HG03097 (cell line): ENCODE data around the gene CYP4F2.
"Not testable (repeated sequence)": the region's sequence is repeated elsewhere in the genome, so short reads cannot be mapped to it uniquely, and the experiment has no call there.

Experiments
- ATAC-seq: cut with Tn5 transposase; IDR thresholded peaks from one replicate; pipeline ENCODE4 v1.9.1; 2021; ENCODE audit not compliant: unreplicated experiment, low FRiP score

CYP4F2 gene, protein sequence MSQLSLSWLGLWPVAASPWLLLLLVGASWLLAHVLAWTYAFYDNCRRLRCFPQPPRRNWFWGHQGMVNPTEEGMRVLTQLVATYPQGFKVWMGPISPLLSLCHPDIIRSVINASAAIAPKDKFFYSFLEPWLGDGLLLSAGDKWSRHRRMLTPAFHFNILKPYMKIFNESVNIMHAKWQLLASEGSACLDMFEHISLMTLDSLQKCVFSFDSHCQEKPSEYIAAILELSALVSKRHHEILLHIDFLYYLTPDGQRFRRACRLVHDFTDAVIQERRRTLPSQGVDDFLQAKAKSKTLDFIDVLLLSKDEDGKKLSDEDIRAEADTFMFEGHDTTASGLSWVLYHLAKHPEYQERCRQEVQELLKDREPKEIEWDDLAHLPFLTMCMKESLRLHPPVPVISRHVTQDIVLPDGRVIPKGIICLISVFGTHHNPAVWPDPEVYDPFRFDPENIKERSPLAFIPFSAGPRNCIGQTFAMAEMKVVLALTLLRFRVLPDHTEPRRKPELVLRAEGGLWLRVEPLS

DNA sequence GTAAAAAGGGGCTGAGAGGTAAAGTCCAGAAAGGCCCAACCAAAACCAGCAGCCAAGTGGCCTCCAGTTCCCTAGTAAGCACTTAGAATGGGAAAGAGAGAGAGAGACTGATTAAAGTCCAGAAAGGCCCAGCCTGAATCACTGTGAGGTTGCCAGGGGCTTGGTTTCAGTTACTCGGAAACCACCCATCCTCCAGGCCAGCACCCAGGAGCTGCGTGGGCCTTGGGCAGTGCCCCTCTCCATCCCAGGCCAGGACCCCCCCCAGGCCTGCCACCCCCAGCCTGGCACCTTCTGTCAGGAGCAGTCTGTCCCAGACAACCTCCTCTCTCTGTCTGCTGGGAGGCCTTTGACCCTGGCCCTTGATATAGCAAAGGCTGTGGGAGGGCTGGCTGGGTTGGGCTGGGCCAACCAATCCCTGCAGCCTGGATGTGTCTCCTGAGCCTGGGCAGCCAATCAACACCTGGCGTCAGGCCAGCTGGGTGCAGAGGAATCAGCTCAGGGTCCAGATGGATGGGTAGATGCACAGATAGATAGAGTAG lies at the start of gene CYP4F2:
Gene CYP4F2, minus strand, starts transcription at position 337 of the 539 bp plus-strand sequence. CDS start 463 bp downstream, outside the sequence.
- no peak for ATAC-seq

DNA sequence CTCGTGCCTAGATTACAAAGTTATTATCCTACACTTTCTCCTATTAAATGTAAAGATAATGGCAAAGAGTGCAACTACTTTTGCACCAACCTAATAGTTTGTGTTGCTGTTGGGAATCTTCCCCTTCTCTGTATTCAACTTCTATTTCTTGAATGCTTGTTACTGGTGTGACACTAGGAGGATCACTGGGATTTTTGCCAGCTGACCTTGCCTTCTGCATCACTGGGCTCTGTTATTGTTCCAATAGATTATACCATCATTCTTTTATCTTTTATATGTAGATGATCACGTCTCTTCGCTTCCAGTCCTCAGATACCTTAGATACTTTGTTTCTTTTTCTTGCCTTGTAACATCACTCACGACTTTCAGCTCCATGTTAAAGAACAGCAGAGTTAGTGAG lies 47.4 kb upstream of the CYP4F2 start:
- no peak for ATAC-seq

DNA sequence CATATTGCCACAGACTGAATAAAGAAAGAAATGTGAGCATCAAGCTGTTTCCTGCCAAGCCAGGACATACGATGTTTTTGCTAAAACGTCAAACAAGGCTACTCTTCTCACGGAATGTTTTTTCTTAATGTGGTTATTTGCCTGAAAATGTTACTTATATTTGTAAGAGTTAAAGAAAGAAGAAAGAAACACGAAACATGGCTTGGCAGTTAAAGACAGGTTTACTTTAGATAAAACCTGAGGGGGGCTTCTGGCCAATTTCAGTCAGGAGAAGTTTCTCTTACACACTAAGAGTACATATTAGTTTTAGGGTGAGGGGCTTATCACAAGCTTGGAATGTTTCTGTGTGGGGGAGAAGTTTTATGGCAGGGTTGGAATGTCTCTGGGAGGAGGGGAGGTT lies 46.5 kb upstream of the CYP4F2 start:
- no peak for ATAC-seq

DNA sequence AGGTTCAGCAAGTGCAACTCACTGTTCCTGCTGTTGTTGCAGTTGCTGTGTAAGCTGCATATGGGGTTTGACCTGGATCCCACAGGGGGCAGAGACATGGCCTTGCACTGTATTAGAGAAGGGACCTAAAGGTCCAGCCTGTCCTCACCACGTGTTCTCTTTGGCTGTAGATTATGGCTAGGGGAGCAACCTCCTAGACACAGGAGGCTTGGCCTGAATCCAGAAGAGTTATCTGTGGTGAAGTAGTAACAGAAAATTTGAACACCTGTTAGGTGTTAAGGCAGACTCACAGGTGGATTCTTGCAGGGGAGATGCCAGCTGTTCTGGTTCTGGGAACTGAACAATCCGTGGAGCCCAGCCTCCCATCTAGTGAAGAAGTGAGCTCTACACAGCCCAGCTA lies 39.9 kb upstream of the CYP4F2 start:
- no peak for ATAC-seq

DNA sequence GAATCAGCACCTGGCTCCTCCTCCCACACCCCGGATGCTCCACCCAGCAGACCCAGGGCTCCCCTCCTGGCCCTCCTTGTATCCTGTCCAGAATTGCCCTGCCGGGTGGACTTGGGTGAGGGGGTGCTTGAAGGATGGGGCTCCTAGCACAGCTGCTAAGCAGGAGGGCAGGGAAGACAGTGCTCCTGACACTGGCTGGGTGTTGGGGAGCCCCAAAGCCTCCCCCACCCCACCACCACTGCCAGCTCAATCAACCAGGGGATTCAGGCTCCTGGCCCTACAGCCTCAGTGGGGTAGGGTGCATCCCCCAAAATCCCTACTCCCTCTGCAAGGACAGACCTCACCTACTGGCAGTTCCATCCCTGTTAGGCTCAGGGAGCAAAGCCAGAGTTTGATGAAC lies 39.1 kb upstream of the CYP4F2 start:
- no peak for ATAC-seq

DNA sequence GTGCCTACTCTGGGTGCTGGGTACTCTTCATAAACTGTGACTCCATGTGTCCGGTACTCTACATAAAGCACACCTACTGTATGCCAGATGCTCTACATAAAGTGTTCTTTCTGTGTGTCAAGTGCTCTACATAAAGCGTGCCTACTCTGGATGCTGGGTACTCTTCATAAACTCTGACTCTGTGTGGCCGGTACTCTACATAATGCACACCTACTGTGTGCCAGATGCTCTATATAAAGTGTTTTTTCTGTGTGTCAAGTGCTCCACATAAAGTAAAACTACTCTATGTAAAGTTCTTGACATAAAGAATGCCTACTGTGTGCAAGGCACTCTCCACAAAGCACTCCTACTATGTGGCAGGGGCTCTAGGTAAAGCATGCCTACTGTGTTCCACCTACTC lies 38.3 kb upstream of the CYP4F2 start:
- no peak for ATAC-seq

DNA sequence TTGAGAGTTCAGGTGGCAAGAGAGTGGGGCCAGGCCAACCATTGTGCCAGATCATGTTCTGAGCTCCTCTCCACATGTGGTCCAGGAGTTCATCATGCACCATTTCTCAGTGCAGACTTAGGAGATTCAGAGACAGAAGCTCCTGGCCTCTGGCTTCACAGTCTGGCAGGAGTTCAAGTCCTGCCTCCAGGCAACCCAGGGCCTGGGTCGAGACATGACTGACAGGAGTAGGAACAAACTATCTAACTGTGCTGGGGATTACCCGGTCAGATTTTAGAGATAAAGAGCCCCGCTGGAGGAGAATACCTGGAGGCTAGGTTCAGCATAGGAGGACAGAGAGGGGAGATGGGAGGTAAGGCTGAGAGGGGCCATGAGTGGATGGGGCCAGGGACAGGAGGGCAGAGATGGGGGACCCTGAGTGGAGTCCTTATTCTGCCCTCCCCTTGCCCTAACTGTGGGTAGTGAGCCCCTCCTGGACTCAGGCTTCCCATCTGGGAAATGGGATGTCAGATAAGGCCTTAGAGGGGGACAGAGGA lies 37.4 kb upstream of the CYP4F2 start:
- ATAC-seq, result no peak

DNA sequence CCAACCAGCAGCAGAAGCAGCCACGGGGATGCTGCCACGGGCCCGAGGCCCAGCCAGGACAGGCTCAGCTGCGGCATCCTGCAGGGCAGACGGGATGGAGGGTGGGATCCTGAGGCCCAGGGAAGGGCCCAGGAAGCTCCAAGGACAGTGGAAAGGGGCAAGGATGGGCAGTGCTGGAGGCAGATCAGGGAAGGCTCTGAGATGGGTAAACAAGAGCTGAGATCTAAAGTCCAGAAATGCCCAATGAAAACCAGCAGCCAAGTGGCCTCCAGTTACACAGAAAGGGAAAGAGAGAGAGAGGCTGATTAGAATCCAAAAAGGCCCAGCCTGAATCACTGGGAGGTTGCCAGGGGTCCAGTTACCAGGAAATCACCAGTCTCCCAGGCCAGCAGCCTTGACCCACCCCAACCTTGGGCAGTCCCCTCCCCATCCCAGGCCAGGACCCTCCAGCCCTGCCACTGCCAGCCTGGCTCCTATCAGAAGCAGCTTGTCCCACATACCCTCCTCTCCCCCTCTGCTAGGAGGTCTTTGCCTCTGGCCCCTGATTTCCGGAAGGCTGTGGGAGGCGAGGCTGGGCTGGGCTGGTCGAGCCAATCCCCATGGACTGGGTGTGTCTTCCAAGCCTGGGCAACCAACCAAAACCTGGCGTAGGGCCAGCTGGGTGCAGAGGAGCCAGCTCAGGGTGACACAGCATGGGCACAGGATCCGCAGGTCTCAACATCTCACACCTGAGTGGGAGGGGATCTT lies 36.6 kb upstream of the CYP4F2 start, which contains the start of gene CYP4F11:
Gene CYP4F11, minus strand, starts transcription at position 198 of the 747 bp plus-strand sequence. Its CDS starts 121 bp downstream, at position 77.
- no peak for ATAC-seq

DNA sequence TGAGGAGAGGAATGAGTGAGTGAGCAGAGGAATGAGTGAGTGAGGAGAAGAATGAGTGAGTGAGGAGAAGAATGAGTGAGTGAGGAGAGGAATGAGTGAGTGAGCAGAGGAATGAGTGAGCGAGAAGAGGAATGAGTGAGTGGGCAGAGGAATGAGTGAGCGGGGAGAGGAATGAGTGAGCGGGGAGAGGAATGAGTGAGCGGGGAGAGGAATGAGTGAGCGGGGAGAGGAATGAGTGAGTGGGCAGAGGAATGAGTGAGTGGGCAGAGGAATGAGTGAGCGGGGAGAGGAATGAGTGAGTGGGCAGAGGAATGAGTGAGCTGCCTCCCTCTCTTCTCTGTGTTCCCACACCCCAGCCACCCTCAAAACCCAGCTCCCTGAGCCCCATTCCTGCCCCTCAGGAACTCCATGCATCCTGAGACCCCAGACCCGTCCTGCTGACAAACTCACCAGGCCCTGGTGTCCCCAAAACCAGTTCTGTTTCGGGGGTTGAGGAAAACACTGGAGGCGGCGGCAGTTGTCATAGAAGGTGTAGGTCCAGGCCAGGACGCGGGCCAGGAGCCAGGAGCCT lies 36.0 kb upstream of the CYP4F2 start:
- ATAC-seq, result not testable (repeated sequence)

DNA sequence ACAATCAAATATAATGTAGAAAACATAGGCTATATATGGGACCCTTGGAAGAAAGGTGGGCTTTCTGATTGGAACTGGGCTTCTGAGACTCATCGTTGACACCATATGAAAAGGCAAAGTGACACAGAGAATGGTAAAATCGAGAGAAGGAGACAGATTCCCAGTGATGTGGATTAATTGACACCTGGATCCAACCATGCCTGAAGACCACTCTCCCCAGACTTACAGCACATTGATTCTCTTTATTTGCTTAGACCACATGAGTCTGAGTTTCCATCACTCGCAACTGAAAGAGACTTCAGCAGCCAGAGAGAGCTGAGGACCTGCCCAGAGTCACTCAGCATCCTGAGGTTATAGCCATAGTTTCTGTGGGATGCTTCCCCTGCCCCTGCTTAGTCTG lies 30.4 kb upstream of the CYP4F2 start:
- no peak for ATAC-seq

DNA sequence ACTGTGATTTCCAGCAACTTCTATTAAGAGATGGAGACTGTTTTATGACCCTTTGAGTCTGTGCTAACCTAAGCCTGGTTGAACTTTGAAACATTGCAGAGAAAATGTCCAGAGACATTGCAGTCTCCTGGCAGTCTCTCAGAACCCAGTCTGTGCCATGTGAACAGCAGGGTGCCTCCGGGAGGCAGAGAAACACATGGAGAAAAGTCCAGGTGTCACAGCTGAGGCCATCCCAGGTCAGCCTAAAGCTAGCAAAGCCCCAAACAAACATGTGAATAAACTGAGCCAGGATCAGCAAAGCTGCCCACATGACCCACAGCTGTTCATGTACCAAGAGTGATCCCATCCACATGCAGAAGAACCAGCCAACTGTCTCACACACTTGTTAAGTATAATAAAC lies 28.6 kb upstream of the CYP4F2 start:
- ATAC-seq, result no peak

DNA sequence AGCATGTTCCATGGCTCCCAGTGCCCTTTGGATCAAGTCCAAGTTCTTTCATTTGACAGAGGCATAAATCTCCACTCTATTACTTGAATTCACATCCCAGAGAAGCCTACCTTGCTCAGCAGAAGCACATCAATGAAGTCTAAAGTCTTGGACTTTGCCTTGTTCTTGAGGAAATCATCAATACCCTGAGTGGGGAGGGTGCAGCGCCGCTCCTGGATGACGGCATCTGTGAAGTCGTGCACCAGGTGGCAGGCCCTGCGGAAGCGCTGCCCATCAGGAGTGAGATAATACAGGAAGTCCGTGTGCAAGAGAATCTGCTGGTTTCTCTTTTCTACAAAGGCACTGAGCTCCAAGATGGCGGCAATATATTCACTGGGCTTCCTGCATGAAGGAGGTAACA lies 25.8 kb upstream of the CYP4F2 start:
- no peak for ATAC-seq

DNA sequence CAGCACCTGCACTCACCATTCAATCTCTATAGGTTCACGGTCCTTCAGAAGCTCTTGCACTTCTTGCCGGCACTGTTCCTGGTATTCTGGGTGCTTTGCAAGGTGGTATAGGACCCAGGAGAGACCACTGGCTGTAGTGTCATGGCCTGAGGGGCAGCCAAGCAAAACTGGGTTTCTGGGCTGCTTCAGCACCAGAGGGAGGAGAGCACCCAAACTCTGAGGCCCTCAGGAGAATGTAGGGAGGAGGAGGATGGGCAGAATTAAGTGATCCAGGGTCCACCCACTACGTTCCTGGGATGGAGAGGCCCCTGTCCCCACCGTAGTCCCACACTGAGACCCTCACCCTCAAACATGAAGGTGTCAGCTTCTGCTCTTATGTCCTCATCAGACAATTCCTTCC lies 24.1 kb upstream of the CYP4F2 start:
- ATAC-seq, result no peak

DNA sequence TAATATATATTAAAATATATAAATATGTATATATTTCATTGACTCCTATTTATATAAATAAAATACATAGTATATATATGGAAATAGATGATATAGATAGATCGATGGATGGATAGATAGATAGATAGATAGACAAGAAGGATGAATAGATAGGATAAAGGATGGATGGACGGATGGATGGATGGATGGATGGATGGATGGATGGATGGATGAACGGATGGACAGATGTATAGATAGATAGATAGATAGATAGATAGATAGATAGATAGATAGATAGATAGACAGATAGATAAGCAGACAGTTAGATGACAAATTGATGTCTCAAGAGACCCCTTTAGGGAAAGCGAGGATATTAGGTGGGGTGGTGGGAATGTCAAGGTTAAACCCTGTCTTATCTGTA lies 21.4 kb upstream of the CYP4F2 start:
- no peak for ATAC-seq

DNA sequence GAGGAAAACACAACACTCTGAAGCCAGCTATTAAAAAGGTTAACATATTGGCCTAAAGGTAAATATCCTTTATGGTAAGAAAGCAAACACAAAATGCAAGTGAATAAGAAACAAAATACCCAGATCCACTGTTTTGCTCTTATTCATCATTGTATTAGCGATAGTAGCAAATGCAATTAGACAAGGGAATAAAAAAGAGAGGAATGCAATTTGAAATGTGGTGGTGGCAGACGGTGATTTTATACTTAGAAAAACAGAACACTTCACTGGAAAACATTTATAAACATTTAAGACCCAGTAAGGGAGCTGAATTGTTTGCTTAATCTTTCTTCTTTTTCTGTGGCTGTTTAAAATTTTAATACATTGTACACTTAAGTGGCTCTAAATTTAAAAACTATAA lies 17.2 kb upstream of the CYP4F2 start:
- ATAC-seq, result no peak

DNA sequence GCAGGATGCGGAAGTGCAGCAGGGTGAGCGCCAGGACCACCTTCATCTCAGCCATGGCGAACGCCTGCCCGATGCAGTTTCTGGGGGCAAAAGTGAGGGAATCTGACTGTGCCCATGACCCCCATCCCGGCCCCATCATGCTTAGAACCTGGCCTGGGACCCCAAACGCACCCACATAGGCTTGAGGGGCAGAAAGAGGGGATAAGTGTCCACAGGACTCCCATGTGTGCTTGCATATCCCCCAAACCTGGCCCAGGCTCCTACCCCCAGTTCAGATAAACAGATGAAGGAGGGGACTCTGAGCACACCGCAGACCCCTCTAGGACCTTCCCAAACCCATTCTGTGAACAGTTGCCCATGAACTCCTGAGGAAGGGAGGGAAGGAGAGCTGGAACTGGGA lies 16.0 kb upstream of the CYP4F2 start:
- no peak for ATAC-seq

DNA sequence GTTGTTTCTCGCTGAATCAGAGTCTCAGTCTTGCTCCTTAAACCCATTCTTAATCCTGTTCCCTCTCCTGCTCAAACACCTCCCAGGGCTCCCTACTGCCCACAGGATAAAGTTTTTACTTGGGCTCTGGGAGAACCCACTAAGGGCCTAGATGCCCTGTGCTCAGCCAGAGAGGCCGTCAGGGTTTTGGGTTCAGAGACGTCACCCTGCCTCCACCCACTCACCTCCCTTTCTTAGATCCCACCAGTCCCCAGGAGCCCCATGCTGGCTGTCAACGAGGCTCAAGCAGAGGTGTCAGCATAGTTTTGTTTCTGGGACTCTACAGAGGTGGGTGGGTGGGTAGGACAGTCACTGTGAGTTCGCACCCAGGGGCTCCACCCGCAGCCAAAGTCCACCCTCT lies 15.5 kb upstream of the CYP4F2 start:
- ATAC-seq, result no peak

DNA sequence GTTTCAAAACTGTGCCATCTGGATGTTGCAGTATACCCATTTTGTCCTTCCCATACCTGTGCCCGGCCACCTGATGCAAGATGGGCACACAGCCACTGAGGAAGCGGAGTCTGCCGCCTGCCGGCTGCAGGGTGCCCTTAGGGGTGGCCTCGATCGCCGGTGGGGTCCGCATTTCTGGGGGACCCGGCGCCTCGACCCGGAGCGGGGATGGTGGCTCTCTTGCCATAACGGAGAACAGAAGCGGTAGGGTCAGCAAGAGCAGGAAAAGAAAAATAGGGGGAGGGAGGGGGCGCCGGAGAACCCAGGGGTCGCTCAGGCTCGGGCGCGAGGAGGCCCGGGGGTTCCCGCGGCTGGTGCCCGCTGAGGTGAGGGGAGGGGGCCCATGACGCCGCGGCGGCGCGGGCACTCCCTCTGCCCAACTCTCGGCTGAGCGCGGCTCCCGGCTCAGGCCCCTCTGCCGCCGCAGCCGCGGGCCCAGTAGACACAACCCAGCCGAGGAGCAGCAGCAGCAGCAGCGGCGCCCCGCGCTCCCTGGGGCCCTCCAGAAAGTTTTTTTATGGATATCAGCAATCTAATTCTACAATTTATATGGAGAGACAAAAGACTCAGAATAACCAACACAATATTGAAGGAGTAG lies 13.8 kb upstream of the CYP4F2 start:
- ATAC-seq, result no peak

DNA sequence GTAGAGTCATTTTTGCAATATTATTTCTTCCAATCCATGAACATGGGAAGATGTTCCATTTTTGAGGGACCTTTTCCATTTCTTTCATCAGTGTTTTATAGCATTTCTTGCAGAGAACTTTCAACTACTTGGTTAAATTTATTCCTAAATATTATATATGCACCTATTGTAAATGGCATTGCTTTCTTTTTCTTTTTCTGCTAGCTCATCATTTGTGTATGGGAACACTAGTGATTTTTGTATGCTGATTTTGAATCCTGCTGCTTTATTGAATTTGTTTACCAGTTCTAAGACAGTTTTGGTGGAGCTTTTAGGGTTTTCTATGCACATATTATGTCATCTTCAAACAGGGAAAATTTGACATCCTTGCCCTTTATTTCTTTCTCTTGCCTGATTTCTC lies 7.2 kb upstream of the CYP4F2 start:
- no peak for ATAC-seq

DNA sequence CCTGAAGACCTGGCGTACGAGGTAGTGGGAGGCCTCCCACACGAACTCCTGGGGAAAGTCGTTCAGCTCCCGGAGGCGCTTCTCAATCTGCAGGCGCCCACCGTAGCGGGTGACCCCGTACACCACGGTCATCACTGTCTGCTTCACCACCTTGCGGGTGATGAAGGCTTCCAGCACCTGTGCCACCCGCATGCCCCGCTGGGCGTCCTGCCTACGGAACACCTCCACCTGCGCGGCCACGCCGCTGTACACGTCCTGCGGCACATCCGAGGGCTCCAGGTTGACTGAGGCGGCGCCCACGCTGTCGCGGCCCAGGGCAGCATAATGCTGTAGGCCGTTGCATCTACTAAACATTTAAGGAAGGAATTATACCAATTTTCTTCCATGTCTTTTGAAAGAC lies 5.0 kb upstream of the CYP4F2 start:
- ATAC-seq, result not testable (repeated sequence)
